K562 (cell line): Measurements from ENCODE around the gene ZNF215. TPM values are rescaled to one million over a fixed set of nuclear protein-coding genes. Genes with fewer than 3 reads are reported as not detected.

ENCODE experiments used
- ETS2 ChIP-seq: IDR thresholded peaks from 2 replicates; pipeline ENCODE4 v1.6.1; 2016; ENCODE audit warnings: borderline replicate concordance, missing genetic modification characterization, mild to moderate bottlenecking, moderate library complexity, missing compliant biosample characterization; ENCODE audit not compliant: poor library complexity, severe bottlenecking
- GABPB2 ChIP-seq: fragments of 250-450 bp; sonication (Bioruptor Pico); conservative IDR thresholded peaks from 2 replicates; pipeline ENCODE4 v1.5.1; 2021; ENCODE audit warnings: mild to moderate bottlenecking
- HSF4 ChIP-seq: fragments of 250-450 bp; sonication (Bioruptor Pico); IDR thresholded peaks from 2 replicates; pipeline ENCODE4 v2.1.2; 2022; ENCODE audit warnings: mild to moderate bottlenecking, moderate library complexity, borderline replicate concordance
- POLR2AphosphoS2 ChIP-seq: IDR thresholded peaks from 2 replicates; pipeline ENCODE4 v1.6.1; 2012; ENCODE audit warnings: low read length, improper control_type of control experiment
- RHOXF2B ChIP-seq: fragments of 250-450 bp; sonication (Bioruptor Pico); conservative IDR thresholded peaks from 2 replicates; pipeline ENCODE4 v1.5.1; 2021
- SMAD3 ChIP-seq: fragments of 450-650 bp; formaldehyde crosslinking; conservative IDR thresholded peaks from 2 replicates; pipeline ENCODE4 v1.4.0; 2020; ENCODE audit warnings: mild to moderate bottlenecking
- SNIP1 ChIP-seq: fragments of 450-650 bp; IDR thresholded peaks from 2 replicates; pipeline ENCODE4 v1.7.1; 2017; ENCODE audit warnings: low read depth, mild to moderate bottlenecking
- TEAD1 ChIP-seq, 2 experiments: fragments of 450-650 bp in 1 of 2; sonication (generic) in 1 of 2; formaldehyde crosslinking; IDR thresholded peaks; 2 replicates each; pipeline versions ENCODE4 v1.4.0 to v1.8.0; 2020 to 2022; ENCODE audit warnings: mild to moderate bottlenecking in 2 of 2, missing genetic modification reagents in 1 of 2
- ZBTB2 ChIP-seq: fragments of 450-650 bp; IDR thresholded peaks from 2 replicates; pipeline ENCODE4 v1.6.1; 2016; ENCODE audit warnings: antibody characterized with exemption
- ZNF407 ChIP-seq: fragments of 450-650 bp; IDR thresholded peaks from 2 replicates; pipeline ENCODE4 v1.6.1; 2016; ENCODE audit warnings: low read depth
- ZNF518B ChIP-seq: fragments of 250-450 bp; sonication (Bioruptor Pico); IDR thresholded peaks from 2 replicates; pipeline ENCODE4 v1.5.0; 2021; ENCODE audit warnings: mild to moderate bottlenecking, moderate library complexity
- polyA plus RNA-seq, 8 experiments: library from polyadenylated mRNA; depleted of rRNA in 4 of 8; stranded (reverse) in 5 of 8; unstranded in 3 of 8; fragments of >200 nt; fragmentation: Nextera tagmentation in 2 of 8; fragmentation: Illumina TruSeq in 1 of 8; extraction: Ambion mirVana in 2 of 8; extraction: Trizol in 1 of 8; gene quantifications; 2 replicates each; pipeline versions ENCODE4 v1.2.1 to v1.2.3, GENCODE V29; 2011 to 2014; ENCODE audit warnings: inconsistent platforms in 1 of 8, missing spikeins in 1 of 8
- total RNA-seq, 7 experiments: library from RNA; depleted of rRNA in 6 of 7; stranded (reverse); fragments of >200 nt in 6 of 7; fragmentation: Illumina TruSeq in 2 of 7; extraction: Trizol in 2 of 7; gene quantifications; 2 replicates each; pipeline versions ENCODE4 v1.2.1 to v1.2.3, GENCODE V29; 2011 to 2021; ENCODE audit warnings: low replicate concordance in 1 of 7

ZNF215 gene
- total and polyA plus RNA-seq, 9 of the 15 experiments (the other 6 are each of a cell fraction or from before 2014, with no cell fraction given) = 11.2 to 19.1 (median 14.2) TPM

- TF ChIP-seq ZNF518B (CRISPR knock-in tag) = no peak
- 0 out of 4 replicates have a peak, but pooled peaks of 1 of the 2 experiments have one; percentile 66 for TF ChIP-seq TEAD1 (CRISPR knock-in tag; IDR thresholded peaks at IDR 0.05)
- no peak for TF ChIP-seq POLR2AphosphoS2
- no peak for TF ChIP-seq SNIP1
- TF ChIP-seq RHOXF2B (CRISPR knock-in tag) = no peak
- TF ChIP-seq ZBTB2 = peak; percentile 82
- no peak for TF ChIP-seq ETS2 (tag)
- TF ChIP-seq HSF4 (CRISPR knock-in tag) = no peak
- TF ChIP-seq ZNF407 = no peak
- no peak for TF ChIP-seq GABPB2 (CRISPR knock-in tag)
- TF ChIP-seq SMAD3 (CRISPR knock-in tag) = no peak
Measured at GRCh38 chr11:6926208-6927029, at the start of gene ZNF215 (continued).
